Stimulated activated CD4-positive, alpha-beta T cell treated with anti-CD3 and anti-CD28 coated beads, Interleukin-1b, Interleukin-23, amount 100 ng/mL, for 24 hours (primary cell): ENCODE data around the gene EDIL3.

ENCODE experiments used
- DNase-seq, 4 experiments: peaks; one replicate each; pipeline ENCODE4 v3.0.0-alpha.2; 2020; ENCODE audit warnings: low read depth in 4 of 4, low spot score in 1 of 4

EDIL3 gene

GRCh38 chr5:84265130-84265529 is 119.5 kb downstream of the EDIL3 start:
- no peak for DNase-seq

- no peak for DNase-seq
Measured at GRCh38 chr5:84260939-84261338, 123.7 kb downstream of the EDIL3 start.

GRCh38 chr5:84260140-84260539 is 124.5 kb downstream of the EDIL3 start:
- DNase-seq = no peak

- no peak for DNase-seq
Measured at GRCh38 chr5:84259283-84260045, 125.2 kb downstream of the EDIL3 start.

- no peak for DNase-seq
Measured at GRCh38 chr5:84257061-84257460, 127.6 kb downstream of the EDIL3 start.

- DNase-seq = no peak
Measured at GRCh38 chr5:84255315-84255714, 129.4 kb downstream of the EDIL3 start.

GRCh38 chr5:84253946-84254345 is 130.7 kb downstream of the EDIL3 start:
- DNase-seq = no peak

- no peak for DNase-seq
Measured at GRCh38 chr5:84251503-84251902, 133.2 kb downstream of the EDIL3 start.

- no peak for DNase-seq
Measured at GRCh38 chr5:84249918-84250630, 134.6 kb downstream of the EDIL3 start.

GRCh38 chr5:84248013-84248412 is 136.7 kb downstream of the EDIL3 start:
- DNase-seq = no peak

- DNase-seq = no peak
Measured at GRCh38 chr5:84242286-84242685, 142.4 kb downstream of the EDIL3 start.

- no peak for DNase-seq
Measured at GRCh38 chr5:84239494-84239893, 145.2 kb downstream of the EDIL3 start.

- no peak for DNase-seq
Measured at GRCh38 chr5:84237126-84237525, 147.6 kb downstream of the EDIL3 start.

- DNase-seq = no peak
Measured at GRCh38 chr5:84231433-84231832, 153.2 kb downstream of the EDIL3 start.

- no peak for DNase-seq
Measured at GRCh38 chr5:84229045-84229444, 155.6 kb downstream of the EDIL3 start.

- no peak for DNase-seq
Measured at GRCh38 chr5:84228266-84228665, 156.4 kb downstream of the EDIL3 start.

- DNase-seq = no peak
Measured at GRCh38 chr5:84227236-84227635, 157.4 kb downstream of the EDIL3 start.

- no peak for DNase-seq
Measured at GRCh38 chr5:84218546-84218945, 166.1 kb downstream of the EDIL3 start.

- no peak for DNase-seq
Measured at GRCh38 chr5:84215521-84215920, 169.2 kb downstream of the EDIL3 start.

- DNase-seq = no peak
Measured at GRCh38 chr5:84213861-84214260, 170.8 kb downstream of the EDIL3 start.

GRCh38 chr5:84213212-84213611 is 171.5 kb downstream of the EDIL3 start:
- DNase-seq = no peak

- DNase-seq = no peak
Measured at GRCh38 chr5:84204772-84205171, 179.9 kb downstream of the EDIL3 start.

- no peak for DNase-seq
Measured at GRCh38 chr5:84202136-84202535, 182.5 kb downstream of the EDIL3 start.
